Stimulated activated CD8-positive, alpha-beta memory T cell treated with anti-CD3 and anti-CD28 coated beads, Interleukin-12 subunit alpha, Interleukin-12 subunit beta, amount 100 ng/mL, for 24 hours (primary cell): ENCODE measurements around the gene RABL6.
"Not testable (repeated sequence)": the region's sequence is repeated elsewhere in the genome, so short reads cannot be mapped to it uniquely, and the experiment has no call there.

ENCODE experiments used
- DNase-seq: peaks from one replicate; pipeline ENCODE4 v3.0.0-alpha.2; 2020; ENCODE audit errors: extremely low read depth

Gene RABL6

DNA sequence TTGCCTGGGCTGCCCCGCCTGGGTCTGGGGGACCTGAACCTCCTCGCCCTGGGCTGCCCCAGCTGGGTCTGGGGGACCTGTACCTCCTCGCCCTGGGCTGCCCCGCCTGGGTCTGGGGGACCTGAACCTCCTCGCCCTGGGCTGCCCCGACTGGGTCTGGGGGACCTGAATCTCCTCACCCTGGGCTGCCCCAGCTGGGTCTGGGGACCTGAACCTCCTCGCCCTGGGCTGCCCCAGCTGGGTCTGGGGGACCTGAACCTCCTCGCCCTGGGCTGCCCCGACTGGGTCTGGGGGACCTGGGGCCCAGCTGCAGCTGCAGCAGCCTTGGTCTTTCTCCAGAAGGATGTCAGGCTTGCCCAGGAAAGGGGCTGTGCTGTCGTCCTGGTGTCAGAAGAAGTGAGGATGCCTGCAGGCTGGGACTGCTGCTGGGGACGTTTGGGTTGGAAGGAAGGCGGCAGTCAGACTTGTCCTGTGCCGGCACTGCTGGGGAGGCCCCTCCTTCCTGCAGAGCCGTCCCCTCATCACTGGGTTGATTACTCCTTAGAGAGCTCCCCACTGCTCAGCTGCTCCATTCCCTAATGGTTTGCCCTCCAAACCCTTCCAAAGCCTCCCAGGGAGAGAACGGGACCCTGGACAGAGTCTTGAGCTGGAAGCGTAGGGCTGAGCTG, 25.8 kb downstream of the RABL6 start:
- DNase-seq: not testable (repeated sequence)

DNA sequence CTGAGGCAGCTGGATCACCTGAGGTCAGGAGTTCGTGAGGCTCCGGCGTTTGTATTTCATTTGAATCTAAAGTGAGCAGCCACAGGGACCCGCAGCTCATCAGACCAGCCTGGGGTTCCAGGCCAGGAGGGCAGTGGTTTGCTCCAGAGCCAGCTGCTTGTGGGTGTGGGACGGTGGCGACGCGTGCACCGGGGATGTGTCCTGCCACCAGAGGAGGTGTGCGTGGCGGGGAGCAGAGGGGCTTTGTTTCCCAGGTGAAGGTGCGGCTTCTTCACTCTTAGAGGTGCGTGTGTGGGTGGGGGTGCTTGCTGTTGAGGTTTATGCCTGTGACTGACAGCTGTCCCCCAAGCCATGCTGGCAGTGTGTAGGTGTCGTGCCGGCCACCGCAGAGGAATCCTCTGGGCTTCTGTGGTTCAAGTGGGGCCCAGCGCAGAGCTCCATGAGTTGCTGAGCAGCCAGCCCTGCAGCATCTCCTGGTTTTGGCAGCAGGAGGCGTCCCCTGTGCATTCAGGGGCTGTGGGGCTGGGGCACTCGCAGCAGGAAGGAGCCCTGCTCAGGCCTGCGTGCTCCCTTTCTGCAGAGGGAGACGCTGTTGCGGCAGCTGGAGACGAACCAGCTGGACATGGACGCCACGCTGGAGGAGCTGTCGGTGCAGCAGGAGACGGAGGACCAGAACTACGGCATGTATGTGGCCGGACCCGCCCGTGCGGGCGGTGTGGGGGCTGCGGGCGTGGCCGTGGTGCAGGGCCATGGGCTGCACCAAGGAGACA, 27.6 kb downstream of the RABL6 start:
- DNase-seq: no peak

DNA sequence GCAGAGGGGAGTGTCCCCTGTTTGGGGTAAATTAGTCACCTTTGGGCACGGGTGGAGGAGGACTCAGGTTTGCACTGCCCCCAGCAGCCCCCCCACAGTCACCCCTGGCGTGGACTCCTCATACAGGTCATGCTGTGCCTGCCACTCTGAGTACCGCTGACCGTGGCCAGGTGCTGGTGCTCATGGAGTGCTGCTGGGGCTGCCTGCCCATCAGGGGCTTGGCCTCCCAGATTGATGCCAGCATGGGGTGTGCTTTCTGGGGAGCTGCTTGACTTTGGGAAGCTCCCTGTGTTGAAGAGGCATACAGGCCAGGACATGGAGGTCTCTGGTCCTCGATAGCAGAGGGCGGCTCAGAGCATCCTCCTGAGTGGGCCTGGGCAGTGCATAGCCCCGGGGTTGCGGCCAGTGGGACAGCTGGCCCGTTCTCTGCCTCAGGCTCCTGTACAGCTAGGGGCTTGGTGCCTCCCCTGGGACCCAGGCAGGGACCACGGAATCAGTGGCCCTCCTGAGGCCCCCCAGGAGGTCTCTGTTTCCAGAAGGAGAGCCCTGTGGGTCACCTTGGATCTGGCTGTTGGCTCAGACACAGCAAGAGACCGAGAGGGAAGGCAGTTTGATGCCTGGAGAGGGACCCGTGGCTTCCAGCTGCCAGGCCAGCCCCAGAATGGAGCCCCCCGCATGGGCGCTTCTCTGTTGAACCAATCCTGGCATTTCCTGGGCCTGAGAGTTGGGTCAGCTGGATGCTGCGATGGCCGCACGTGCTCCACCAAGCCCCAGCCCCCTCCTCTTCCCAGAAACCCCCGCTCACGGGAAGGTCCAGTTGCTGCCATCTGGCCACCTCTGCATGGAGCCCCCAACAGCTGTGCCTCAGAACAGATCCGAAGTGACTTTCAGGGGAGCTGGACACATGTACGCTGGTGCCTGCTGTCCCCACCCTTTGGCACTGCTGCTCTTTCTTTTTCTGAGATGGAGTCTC, 28.5 kb downstream of the RABL6 start:
- DNase-seq: no peak

DNA sequence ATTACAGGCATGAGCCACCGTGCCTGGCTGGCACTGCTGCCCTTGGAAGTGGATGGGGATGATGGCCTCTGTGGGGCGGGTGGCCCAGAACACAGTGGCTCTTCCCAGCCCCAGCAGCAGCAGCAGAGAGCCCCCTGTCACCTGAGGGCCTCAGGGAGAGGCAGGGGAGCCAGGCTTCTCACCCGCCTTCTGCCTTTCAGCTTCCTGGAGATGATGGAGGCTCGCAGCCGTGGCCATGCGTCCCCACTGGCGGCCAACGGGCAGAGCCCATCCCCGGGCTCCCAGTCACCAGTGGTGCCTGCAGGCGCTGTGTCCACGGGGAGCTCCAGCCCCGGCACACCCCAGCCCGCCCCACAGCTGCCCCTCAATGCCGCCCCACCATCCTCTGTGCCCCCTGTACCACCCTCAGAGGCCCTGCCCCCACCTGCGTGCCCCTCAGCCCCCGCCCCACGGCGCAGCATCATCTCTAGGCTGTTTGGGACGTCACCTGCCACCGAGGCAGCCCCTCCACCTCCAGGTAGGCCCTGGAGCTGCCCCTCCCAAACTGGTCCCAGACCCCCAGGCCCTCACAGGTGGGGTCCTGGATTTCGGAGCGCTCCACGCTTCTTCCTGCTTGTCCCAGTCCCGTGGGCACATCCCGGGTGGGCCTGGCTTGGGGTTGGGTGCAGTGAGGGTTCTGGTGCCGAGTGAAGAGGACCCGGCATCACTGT, 29.6 kb downstream of the RABL6 start:
- DNase-seq: no peak

DNA sequence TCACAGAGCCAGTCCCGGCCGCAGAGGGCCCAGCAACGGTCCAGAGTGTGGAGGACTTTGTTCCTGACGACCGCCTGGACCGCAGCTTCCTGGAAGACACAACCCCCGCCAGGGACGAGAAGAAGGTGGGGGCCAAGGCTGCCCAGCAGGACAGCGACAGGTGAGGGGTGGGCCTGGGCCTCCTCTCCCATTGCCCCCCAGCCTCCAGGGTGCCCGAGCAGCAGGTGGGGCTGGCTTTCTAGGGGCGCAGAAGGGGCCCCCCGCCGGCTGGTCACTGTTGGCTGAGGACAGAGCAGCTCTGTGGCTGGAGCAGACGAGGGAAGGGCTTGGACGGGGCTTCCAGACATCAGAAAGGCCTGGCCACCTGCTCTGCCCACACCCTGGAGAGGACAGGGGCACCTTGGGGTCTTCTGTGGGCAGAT, 30.1 kb downstream of the RABL6 start:
- DNase-seq: not testable (repeated sequence)

DNA sequence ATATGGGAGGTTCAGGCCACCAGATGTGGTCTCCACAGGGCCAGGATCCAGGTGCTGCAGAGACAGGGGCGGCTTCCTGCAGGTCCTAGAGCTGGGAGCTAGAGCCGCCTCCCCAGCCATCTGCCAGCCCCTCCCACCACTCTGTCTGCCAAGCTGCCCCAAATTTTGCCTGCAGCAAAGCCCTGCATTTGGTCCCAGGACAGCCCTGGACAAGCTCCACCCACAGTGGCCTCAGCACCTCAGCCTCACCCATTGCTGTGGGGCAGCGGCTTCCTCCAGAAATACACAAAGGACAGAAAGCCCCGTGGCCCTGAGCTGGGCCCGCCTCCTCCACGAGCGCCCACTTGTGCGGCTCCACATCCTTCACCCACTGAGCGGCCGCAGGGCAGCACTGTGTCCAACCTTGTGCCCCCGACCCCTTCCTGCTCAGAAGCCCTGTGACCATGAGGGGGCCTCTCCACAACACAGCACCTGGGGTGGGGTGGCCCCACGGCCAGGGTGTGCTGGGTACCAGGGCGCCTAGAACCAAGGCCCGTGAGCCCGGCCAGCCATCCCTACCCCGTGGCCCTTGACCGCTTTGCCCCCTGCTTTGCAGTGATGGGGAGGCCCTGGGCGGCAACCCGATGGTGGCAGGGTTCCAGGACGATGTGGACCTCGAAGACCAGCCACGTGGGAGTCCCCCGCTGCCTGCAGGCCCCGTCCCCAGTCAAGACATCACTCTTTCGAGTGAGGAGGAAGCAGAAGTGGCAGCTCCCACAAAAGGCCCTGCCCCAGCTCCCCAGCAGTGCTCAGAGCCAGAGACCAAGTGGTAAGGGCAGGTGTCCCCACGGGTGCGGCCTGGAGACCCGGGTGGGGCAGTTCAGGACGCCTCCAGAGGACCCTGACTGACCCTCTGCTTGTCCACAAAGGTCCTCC, 30.8 kb downstream of the RABL6 start:
- DNase-seq: no peak

DNA sequence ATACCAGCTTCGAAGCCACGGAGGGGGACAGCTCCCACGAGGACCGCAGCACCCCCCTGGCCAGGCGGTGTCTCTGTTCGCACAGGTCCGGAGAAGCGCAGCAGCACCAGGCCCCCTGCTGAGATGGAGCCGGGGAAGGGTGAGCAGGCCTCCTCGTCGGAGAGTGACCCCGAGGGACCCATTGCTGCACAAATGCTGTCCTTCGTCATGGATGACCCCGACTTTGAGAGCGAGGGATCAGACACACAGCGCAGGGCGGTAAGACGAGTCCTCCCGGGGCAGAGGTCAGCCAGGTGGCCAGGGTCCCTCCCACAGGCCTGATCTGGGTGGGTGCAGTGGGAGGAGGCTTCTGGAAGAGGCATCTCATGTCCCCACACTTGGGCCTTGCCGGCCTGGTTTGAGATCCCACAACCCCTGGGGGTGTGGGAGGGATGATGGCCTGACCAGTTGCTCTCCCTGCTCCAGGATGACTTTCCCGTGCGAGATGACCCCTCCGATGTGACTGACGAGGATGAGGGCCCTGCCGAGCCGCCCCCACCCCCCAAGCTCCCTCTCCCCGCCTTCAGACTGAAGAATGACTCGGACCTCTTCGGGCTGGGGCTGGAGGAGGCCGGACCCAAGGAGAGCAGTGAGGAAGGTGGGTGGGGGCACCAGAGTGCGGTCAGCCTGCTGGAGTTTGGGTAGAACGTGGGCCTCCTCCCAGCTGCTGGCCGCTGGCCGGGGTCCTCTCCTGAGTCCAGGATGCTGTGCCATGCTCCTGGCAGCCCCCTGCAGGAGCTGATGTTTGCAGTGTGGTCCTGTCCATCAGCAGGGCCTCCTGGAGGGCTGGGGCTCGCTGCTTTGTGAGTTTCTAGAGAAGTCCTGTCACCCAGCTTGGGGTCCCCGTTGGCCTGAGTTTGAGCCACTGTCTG, 31.7 kb downstream of the RABL6 start:
- no peak for DNase-seq

DNA sequence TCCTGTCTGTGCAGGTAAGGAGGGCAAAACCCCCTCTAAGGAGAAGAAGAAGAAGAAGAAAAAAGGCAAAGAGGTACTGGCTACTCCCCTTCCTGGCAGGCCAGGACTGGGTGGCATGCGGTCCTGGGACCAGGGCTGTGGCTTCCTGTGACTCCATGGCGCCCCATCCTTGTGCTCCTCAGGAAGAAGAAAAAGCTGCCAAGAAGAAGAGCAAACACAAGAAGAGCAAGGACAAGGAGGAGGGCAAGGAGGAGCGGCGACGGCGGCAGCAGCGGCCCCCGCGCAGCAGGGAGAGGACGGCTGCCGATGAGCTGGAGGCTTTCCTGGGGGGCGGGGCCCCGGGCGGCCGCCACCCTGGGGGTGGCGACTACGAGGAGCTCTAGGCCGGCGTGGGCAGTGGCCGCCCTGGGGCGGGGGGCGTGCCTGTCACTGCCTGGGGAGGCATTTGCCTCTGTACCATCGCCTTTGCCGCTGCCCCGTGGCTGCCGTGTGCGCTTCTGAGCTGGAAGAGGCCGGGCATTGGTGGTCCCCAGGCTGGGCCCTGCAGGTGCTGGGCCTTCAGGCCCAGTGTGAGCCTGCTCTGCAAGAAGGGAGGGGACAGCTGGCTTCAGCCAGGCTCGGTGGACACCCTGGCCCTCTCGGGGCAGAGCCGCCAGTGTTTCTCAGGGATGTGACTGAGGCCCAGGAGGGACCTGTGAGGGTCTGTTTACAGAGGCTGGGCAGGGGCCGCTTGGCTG, 32.6 kb downstream of the RABL6 start:
- no peak for DNase-seq

DNA sequence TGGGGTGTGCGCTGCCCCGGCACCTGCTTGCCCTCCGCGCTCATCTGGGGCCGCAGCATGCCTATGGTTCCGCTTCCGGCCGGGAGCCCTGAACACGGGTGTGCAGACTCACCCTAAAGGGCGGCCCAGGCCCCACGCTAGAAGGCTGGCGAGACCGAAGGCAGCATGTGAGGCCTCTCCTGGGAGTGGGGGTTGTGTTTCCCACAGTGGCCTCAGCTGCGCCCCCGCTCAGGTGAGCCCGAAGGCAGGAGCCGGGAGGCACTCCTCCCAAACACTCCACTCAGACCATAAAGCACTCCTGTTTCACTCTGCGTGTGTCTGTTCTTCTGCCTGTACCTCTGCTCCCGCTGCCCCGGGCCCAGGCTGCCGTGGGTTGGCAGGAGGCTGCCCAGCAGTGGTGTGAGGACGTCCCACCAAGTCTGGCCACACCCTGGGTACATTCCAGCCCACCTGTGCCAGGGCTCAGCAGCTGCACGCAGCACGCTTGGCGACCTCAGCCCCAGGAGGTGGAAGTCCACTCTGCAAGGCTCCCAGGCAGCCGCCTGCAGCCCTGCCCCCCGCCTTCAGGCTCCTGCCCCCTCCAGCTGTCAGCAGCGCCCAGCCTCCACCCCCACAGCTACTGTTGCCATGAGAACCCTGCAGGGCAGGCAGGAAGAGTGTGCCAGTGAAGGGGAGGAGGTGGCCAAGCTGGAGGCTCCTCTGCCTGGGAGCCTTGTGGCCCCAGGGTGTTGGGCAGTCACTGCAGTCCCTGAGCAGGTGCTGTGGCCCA, 33.3 kb downstream of the RABL6 start:
- DNase-seq: no peak

DNA sequence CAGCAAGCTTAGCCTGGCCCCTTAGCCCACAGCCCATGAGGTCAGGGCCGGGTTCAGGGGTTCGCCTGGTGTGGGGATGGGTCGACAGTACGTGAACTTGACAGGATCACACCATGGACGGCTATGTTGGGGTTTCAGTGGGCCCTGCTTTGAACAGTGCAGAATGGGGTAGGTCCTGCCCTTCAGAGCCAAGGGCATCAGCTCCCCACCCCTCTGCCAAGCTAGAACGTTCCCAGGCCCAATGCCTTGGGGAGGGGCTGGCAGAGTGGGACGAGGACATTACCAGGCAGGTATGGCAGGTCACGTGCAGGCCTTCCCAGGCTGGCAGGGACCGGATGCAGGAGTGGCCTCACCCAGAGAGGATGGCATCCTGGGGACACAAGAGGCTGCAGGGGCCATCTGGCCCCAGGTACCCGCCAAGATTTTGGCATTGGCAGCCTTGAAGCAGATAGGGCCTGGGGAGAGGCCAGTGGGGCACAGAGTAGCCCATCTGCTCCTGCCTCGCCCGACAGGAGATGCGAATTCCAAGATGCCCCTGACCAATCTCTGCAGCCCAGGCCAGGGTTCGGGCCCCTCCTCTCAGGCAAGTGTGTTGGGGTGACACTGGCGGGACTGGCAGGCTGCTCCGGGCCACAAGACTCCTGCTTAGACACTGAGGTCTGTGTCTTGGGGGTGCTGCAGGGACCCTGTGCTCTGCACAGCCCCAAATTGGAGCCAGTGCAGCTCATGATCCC, 34.1 kb downstream of the RABL6 start:
- DNase-seq: not testable (repeated sequence)

DNA sequence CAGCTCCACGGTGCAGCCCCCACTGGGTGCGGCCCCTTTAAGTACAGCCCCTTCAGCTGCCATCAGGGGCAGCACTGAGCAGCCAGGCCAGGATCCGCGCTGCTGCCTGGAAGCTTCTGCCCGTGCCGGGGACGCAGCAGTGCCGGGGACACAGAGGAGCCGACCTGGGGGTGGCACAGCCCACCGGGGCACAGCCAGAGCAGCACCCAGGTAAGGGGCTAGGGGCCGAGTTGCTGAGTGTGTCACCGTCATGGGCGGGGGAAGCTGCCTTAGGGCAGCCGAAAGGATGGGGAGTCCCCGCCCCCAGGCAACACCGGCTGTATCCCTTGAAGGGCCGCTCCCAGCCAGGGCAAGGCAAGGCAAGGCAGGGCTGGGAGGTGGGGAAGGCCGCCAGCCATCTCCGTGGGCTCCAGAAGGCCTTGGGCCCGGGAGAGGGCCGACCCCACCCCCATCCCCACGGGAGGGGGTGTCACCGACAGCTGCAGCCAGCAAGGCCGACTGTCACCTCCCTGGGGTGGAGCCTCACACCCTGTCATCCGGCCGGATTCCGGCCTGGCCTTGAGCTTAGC, 34.7 kb downstream of the RABL6 start, which contains the start of gene AJM1:
Gene AJM1 (plus strand): TSS at position 99 of the 569 bp plus-strand sequence. CDS start 1,937 bp downstream, outside the sequence.
- peak; percentile 44 for DNase-seq

DNA sequence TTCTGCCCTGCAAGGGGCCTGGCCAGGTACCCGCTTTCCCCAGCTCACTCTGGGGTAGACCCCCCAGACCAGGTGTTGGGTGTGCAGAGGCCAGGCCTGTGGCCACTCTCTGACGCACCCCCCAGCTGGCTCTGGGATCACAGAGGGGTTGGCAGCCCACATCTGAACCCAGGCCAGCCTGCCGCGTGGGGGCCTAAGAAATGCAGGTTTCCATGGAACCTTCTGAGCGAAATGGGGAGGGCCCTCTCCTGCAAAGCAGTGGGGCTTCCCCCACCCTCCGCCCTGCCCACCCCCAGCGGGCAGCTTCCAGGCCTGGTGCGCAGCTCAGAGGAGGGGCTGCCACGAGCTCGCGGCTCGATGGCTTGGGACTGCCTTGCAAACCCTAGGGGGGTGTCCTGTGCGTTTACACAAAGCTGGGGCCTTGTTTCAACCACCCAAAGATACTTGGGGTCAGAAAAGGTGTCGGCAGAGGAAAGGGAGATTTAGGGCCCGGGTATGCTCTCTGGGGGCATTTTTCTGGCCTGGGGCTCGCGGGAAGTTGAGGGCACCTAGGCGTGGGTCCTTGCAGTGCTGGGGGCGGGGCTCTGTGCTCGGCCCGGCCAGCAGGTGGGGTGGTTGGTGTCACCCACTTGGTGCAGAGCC, 35.5 kb downstream of the RABL6 start:
- not testable (repeated sequence) for DNase-seq

DNA sequence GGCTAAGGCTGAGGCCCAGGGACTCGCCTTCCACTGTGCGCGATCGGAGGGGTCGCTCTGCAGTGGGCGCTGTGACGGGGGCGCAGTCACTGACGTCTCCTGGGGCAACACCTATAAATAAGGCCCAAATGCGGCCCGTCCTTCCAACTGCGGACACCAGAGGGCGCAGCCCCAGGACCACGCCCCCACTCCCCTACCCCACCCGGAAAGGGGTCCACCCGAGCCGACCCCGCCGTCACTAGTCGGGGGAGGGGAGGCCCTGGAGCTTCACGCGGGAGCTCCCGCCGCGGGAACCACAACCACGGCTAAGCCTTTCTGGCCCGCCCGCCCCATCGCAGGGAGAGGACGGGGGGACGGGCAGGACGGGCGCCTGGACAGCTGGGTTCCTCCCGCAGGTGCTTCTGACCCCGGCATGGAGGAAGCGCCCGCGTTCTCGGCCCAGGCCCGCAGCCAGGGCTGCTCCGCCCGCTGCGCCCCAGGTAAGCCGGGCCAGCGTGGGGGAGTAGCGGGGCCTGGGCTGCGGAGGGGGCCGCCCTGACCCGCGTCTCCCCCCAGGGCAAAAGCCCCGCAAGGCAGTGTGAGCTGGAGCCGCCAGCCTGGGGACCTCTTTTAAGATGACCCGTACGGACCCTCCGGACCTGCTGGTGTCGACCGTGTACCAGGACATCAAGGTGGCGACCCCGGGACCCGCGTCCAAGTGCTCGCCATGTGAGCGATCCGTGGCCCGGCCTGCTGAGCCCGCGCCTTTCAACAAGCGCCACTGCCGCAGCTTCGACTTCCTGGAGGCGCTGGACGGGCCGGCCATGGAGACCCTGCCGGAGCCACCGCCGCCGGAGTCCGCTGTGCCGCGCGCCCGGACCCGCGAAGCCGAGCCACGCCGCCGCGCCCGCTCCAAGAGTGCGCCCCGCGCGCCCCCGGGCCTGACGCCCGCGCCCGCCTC, 36.3 kb downstream of the RABL6 start:
- DNase-seq: not testable (repeated sequence)

DNA sequence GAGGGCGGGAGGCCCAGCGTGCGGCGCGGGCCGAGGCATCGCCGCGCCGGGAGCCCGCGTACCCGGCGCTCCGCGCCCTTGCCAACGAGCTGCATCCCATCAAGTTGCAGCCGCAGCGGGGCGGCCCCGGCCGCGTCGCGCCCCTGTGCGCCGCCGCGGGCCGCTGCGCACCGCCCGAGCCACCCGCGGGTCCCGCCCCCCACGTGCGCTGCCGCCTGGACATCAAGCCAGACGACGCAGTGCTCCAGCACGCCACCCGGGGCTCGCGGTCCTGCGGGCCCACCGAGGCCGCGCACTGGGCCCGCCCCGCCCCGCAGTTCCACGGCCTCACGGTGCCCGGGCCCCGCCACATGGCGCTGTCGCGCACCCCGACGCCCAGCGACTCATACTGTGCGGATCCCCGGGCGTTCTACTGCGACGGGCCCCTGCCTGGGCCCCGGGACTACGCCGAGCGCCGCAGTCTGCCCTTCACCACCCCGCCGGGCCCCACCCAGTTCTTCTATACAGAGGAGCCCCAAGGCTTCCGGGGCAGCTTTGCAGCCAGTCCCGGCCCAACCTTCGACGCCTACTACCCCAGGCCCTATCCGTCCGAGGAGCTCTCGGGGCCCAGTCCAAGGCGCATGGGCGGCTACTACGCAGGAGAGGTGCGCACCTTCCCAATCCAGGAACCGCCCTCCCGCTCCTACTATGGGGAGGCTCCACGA, 37.2 kb downstream of the RABL6 start:
- no peak for DNase-seq
